H54 (cell line): ENCODE data around the gene POLR2B.
A peak's percentile ranks its signal among the peaks of the same experiment; 100 is the strongest.
"Not testable (repeated sequence)": the region's sequence is repeated elsewhere in the genome, so short reads cannot be mapped to it uniquely, and the experiment has no call there.

Experiments used
- DNase-seq: peaks from one replicate; pipeline ENCODE4 v3.0.0; 2011; ENCODE audit warnings: low spot score, mixed read lengths; ENCODE audit not compliant: insufficient read length
- FAIRE-seq: peaks from 3 replicates; lab custom pipeline; 2011; peaks lifted over from hg19 to GRCh38; lab: Jason Lieb, UNC
- POLR2A ChIP-seq: IDR thresholded peaks from 2 replicates; pipeline ENCODE4 v1.6.1; 2011; ENCODE audit warnings: low read depth, mild to moderate bottlenecking, low read length

The POLR2B gene

GRCh38 chr4:57020467-57021101, 41.9 kb downstream of the POLR2B start:
- DNase-seq, result peak; percentile 34
- TF ChIP-seq POLR2A, result no peak
- peak; percentile 84 for FAIRE-seq

- FAIRE-seq, result peak; percentile 94
- no peak for TF ChIP-seq POLR2A
- peak; percentile 36 for DNase-seq
Measured at GRCh38 chr4:57023104-57023503, 44.4 kb downstream of the POLR2B start.

GRCh38 chr4:57034520-57034919, 55.8 kb downstream of the POLR2B start:
- DNase-seq (no peak), FAIRE-seq (no peak)
- TF ChIP-seq POLR2A, result no peak

DNA sequence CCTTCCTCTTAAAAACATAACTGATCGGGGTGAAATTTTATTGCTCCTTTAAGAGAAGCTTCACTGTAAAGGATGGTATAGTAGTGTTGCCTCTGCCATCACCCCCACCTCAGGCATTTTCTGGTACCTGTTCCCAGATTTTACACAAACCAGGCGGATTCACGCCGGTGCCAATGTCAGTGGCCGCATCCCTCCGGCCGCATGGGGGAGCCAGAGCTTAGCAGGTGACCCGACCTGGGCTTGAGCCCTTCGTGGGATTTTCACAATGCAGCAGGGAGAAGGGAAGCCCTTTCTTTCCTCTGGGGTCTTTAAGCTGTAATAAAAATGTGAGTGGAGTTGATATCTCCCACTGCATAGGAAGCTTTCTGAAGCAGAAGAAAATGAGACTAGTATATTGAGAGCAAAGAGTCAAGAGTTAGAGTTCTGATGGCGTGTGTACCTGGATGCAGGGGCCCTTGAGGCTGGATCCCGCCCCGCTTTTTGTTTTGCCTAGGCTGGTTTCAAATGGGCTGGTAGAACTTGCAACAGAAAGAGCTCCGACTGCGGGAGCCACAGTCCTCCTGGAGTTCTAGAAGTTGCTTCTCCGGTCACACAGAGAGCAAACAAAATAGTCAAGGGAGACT, 59.4 kb downstream of the POLR2B start:
- no peak for FAIRE-seq
- TF ChIP-seq POLR2A, result no peak
- DNase-seq, result peak; percentile 24

GRCh38 chr4:57039345-57039744, 60.6 kb downstream of the POLR2B start:
- no peak for FAIRE-seq
- TF ChIP-seq POLR2A, result no peak
- no peak for DNase-seq

GRCh38 chr4:57040510-57040909, 61.8 kb downstream of the POLR2B start:
- FAIRE-seq, result no peak
- DNase-seq, result no peak
- no peak for TF ChIP-seq POLR2A

DNA sequence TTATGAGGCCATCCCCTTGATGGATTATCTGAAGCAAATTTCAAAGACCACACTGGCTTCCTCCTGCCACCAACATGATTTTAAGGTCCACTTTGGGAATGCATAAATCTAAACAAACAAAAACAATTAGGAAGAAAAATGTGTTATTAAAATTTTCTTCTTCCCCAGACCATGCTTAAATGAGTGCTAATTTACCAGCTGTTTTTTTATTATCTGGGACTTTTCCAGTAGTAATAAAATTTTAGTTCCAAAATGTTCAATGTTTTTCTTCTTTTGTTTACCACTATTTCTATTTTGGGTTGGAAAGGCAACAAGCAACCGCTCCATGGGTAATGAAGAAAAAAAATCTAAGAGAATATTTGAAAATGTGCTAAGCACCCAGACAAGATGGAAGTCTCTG, 62.3 kb downstream of the POLR2B start:
- DNase-seq (no peak), FAIRE-seq (no peak)
- TF ChIP-seq POLR2A, result no peak

GRCh38 chr4:57042711-57043169, 64.0 kb downstream of the POLR2B start:
- TF ChIP-seq POLR2A, result no peak
- no peak for FAIRE-seq

DNA sequence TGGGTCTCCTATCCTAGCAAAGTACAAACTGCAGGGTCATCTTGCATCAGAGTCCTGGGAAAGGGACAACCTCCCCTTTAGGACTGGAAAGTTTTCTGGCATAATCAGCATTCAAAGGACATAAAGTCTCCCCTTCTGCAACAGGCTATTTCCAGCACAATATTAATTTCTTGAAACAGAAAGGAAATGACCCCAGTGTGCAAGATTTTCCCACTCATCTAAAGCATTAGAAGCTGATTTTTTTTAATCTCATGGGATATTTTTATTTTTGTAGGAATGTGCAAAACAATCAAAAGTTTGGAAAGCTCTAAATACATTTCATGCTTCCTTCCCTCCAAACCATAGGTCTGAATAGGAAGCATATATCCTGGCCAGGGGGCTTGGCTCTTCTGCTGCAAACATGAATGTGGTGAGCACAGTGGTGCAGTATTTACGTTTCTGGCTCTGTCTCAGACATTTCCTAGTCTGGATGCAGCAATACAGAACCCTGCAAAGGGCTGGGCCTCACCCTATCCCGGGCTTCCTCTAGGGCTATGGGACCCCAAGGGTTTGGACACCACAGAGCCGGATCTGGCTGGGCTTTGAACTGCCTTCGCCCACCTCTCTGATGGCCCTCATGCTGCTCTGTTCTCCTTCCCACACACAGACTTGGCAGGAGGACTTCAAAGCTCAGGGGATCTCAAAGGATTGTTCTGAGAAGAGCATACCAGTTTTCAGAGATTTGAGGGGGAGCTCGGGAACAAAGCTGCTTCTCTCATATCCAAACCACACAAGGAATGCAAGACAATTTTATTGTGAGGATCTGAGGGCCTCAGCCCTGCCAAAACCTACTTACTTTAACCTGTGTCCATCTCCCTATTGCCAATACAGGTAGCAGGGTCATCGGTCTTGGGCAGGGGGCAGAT, 64.9 kb downstream of the POLR2B start:
- FAIRE-seq (no peak), DNase-seq (no peak)

More at GRCh38 chr4:57042711-57043169, 64.0 kb downstream of the POLR2B start:
- DNase-seq, result no peak

GRCh38 chr4:57044279-57044678, 65.6 kb downstream of the POLR2B start:
- no peak for FAIRE-seq
- TF ChIP-seq POLR2A, result no peak
- DNase-seq, result no peak

More for the DNA sequence above, 64.9 kb downstream of the POLR2B start:
- TF ChIP-seq POLR2A, result no peak

- TF ChIP-seq POLR2A, result no peak
- no peak for FAIRE-seq
- no peak for DNase-seq
Measured at GRCh38 chr4:57044996-57045395, 66.3 kb downstream of the POLR2B start.

DNA sequence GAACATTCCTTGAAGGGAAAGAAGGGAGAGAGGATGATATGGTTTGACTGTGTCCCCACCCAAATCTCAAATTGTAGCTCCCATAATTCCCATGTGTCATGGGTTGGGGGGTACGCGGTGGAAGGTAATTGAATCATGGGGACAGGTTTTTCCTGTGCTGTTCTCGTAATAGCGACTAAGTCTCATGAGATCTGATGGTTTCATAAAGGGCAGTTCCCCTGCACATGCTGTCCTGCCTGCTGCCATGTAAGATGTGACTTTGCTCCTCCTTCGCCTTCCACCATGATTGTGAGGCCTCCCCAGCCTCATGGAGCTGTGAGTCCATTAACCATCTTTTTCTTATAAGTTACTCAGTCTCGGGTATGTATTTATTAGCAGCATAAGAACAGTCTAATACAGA, 68.3 kb downstream of the POLR2B start:
- DNase-seq, FAIRE-seq: not testable (repeated sequence)

GRCh38 chr4:57048590-57049304, 70.1 kb downstream of the POLR2B start:
- TF ChIP-seq POLR2A, result no peak
- no peak for FAIRE-seq
- no peak for DNase-seq
